ENCODE data around the gene TMC1.

Gene TMC1

DNA sequence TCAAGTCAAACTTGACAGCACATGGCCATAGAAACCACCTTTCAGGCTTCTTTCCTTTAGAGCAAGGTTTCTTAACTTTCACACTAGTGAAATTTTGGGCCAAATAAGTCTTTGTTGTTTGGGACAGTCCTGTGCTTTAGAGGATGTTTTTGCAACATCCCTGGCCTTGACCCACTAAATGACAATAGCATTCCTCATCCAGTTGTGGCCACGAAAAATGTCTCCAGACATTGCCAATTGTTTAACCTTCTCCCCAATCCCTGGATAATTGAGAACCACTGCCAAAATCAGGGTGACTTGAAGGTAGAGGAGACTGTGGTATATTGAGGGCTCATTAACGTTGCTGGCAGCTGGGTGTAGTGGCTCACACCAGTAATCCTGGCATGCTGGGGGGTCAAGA is 359.4 kb downstream of the TMC1 start:
- no peak for DNase-seq (ENCODE audit: low read depth)
- no peak overlapping the region for H3K4me3 ChIP-seq (ENCODE audit: low read depth, low read length)
- TF ChIP-seq, protein P1, sequence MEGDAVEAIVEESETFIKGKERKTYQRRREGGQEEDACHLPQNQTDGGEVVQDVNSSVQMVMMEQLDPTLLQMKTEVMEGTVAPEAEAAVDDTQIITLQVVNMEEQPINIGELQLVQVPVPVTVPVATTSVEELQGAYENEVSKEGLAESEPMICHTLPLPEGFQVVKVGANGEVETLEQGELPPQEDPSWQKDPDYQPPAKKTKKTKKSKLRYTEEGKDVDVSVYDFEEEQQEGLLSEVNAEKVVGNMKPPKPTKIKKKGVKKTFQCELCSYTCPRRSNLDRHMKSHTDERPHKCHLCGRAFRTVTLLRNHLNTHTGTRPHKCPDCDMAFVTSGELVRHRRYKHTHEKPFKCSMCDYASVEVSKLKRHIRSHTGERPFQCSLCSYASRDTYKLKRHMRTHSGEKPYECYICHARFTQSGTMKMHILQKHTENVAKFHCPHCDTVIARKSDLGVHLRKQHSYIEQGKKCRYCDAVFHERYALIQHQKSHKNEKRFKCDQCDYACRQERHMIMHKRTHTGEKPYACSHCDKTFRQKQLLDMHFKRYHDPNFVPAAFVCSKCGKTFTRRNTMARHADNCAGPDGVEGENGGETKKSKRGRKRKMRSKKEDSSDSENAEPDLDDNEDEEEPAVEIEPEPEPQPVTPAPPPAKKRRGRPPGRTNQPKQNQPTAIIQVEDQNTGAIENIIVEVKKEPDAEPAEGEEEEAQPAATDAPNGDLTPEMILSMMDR (IDR thresholded peaks at IDR 0.05; ENCODE audit: low read depth, low read length), result no peak
- TF ChIP-seq, protein P2, sequence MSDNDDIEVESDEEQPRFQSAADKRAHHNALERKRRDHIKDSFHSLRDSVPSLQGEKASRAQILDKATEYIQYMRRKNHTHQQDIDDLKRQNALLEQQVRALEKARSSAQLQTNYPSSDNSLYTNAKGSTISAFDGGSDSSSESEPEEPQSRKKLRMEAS (IDR thresholded peaks at IDR 0.05; ENCODE audit: low read depth, low read length), result no peak
- TF ChIP-seq POLR2A (IDR thresholded peaks at IDR 0.05; ENCODE audit: extremely low read depth, insufficient read length) (no peak), MYC (IDR thresholded peaks at IDR 0.05; ENCODE audit: low read depth, low read length) (no peak)

DNA sequence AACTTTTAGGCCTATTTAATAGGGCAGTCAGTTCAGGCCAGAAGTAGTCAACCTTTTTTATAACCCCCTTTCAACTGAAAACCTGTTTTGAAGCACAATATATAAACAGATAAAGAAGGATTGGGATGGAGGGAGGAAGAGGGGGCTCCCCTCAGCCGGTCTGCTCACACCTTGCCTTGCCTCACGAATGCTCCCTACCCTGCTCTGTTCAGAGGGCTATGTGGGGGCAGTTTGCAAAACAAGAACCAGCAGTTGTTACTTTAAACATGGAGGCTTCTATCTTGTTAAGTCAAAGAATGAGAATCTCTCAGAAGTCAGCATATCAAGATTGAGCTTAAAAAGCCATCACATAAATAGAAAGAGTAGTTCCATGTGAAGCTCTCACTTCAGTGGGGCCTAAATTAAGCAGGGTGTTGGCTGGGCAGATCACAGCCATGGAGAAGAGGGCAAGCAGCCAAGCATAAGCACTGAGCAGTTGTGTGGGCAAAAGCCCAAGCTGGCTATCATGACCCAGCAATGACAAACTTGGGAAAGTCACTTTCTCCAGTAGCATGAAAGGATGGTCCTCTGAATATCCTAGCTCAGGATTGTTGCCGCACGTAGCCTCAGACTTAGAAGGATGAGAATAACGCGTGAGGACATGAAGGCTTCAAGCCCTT is 360.8 kb downstream of the TMC1 start:
- no peak overlapping the region for H3K4me3 ChIP-seq (ENCODE audit: low read depth, low read length)
- no peak for DNase-seq (ENCODE audit: low read depth)
- TF ChIP-seq, protein P1 (IDR thresholded peaks at IDR 0.05; ENCODE audit: low read depth, low read length), result no peak
- TF ChIP-seq, protein P2 (IDR thresholded peaks at IDR 0.05; ENCODE audit: low read depth, low read length), result no peak
- TF ChIP-seq POLR2A (IDR thresholded peaks at IDR 0.05; ENCODE audit: extremely low read depth, insufficient read length), result no peak

DNA sequence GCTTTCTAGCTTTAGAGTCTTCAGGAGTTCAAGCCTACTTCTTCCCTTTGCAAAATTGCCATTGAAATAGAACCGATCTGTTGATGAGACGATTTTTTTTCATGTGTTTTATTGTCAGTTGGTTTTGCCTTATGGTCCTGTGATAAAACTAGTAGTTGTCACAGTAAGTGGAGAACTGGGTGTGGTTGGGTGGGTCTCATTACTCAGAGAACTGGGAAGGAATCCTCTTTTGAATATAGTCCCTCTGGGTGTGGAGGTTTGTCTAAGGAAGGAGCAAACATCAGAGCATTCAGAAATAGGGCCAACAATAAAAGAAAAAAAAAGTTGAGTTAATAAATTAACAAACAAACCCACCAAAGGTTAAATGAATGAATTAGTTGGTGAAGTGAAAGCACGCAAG is 362.5 kb downstream of the TMC1 start:
- no peak for DNase-seq (ENCODE audit: low read depth)
- H3K4me3 ChIP-seq (ENCODE audit: low read depth, low read length), result no peak overlapping the region
- TF ChIP-seq, protein P1 (IDR thresholded peaks at IDR 0.05; ENCODE audit: low read depth, low read length), result no peak
- no peak for TF ChIP-seq MYC (IDR thresholded peaks at IDR 0.05; ENCODE audit: low read depth, low read length)
- TF ChIP-seq, protein P2 (IDR thresholded peaks at IDR 0.05; ENCODE audit: low read depth, low read length), result no peak
- no peak for TF ChIP-seq POLR2A (IDR thresholded peaks at IDR 0.05; ENCODE audit: extremely low read depth, insufficient read length)

DNA sequence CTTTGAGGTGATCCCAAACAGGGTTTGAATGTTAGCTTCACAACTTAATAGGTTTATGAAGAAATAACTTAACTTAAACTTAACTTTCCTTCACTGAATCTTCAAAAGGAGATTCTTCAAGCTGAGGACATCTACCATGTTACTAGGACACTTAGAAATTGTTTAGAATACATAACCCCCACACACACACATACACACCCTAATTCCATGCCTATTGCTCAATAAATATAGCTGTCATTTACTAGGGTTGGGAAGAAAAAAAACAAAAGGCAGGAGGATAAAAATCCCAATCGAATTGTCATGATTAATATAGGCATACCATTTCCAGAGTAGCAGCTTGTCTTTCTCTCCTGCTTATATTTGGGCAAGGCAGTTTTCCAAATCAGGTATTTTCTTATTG is 363.1 kb downstream of the TMC1 start:
- no peak for DNase-seq (ENCODE audit: low read depth)
- TF ChIP-seq, protein P2 (IDR thresholded peaks at IDR 0.05; ENCODE audit: low read depth, low read length), result no peak
- TF ChIP-seq, protein P1 (IDR thresholded peaks at IDR 0.05; ENCODE audit: low read depth, low read length), result no peak
- TF ChIP-seq MYC (IDR thresholded peaks at IDR 0.05; ENCODE audit: low read depth, low read length) (no peak), POLR2A (IDR thresholded peaks at IDR 0.05; ENCODE audit: extremely low read depth, insufficient read length) (no peak)
- no peak overlapping the region for H3K4me3 ChIP-seq (ENCODE audit: low read depth, low read length)

All from NB4 (cell line).